ENCODE data around the gene SEPTIN10.
"Not testable (repeated sequence)": the region's sequence is repeated elsewhere in the genome, so short reads cannot be mapped to it uniquely, and the experiment has no call there.

Gene SEPTIN10

DNA sequence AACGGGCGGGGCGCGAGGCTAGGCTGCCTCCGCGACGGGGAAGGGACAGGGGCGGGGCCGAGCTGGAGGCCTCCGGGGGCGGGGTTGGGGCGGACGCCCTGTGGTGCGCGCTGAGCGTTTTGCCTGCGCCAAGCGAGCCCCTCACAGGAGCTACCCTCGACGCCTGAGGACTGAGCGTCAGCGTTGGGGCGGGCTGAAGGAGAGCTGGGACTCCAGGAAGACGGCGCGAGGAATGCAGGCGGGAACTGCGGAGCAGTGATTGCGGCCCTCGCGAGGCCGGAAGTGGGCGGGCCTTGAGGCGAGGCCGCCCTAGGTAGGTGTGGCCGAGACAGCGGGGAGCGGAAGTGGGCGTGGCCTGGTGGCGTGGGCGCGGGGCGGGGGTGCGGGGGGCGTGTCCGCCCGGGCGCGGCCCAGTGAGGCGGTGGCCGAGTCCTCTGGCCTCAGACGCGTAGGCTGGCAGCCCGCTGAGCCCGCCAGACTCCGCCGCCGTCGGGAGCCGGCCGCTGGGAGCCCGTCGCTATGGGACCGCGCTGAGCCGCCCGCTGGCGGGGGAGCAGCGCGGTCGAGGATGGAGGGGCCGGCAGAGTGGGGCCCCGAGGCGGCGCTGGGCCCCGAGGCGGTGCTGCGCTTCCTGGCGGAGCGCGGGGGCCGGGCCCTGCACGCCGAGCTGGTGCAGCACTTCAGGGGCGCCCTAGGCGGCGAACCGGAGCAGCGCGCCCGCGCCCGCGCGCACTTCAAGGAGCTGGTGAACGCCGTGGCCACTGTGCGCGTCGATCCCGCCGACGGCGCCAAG lies at the start of gene SEPTIN10, which contains the start of gene SOWAHC:
Gene SEPTIN10 (minus strand): TSS at position 45 of the 793 bp plus-strand sequence. CDS start 139 bp downstream, outside the sequence.
Gene SOWAHC (plus strand): TSS at position 443 of the 793 bp plus-strand sequence. CDS start 126 bp downstream, at position 569.
- peak; percentile 97 for DNase-seq

DNA sequence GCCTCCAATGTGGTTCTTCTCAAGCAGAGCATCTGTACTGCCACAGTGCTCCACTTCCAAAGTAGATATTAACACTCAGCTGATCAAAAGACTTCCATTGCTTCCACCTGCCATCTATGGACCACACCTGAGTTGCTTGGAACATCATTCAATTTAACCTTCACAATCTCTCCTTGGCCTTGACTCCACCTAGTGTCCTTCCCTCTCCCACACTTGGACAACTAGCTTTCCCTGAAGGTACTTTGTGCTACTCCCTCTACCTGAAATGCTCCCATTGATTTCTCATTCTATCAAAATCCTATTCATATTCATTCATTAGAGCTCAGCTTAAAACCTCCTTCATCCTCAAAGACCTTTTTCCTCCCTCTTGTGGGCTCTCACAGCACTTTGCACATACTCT lies 49.1 kb upstream of the SEPTIN10 start:
- DNase-seq = no peak

DNA sequence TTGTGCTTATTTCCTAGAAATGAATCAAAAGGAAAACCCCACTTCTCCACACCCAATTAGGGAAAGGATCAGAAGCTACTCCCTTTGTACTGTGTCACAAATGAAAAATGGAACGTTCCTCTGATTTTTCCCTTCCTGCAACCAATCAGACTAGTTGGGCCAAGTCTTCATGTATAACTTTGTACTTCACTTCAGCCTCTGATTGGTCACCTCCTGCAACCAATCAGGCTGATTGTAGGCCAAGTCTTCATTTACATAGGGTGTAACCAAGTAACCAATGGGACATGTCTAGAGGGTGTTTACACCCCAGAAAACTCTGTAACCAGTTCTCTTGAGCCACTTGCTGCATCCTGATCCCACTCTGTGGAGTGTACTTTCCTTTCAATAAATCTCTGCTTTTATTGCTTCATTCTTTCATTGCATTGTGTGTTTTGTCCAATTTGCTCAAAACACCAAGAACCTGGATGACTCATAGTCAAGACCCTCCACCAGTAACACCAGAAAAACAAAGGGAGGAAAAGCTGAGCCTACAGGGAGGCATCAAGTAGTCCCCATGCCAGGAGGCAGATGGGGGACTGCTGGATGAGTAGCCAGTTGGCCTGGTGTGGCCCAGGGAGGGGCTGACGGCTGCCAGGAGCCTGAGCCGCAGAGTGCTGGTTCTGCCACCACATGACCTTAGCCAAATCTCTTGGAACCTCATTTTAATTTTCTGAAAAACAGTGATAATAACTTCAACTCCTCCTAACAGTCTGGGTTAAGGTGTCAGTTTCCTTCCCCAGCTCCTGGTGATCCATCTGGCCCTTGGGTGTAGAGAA lies 46.5 kb upstream of the SEPTIN10 start:
- peak; percentile 20 for DNase-seq

DNA sequence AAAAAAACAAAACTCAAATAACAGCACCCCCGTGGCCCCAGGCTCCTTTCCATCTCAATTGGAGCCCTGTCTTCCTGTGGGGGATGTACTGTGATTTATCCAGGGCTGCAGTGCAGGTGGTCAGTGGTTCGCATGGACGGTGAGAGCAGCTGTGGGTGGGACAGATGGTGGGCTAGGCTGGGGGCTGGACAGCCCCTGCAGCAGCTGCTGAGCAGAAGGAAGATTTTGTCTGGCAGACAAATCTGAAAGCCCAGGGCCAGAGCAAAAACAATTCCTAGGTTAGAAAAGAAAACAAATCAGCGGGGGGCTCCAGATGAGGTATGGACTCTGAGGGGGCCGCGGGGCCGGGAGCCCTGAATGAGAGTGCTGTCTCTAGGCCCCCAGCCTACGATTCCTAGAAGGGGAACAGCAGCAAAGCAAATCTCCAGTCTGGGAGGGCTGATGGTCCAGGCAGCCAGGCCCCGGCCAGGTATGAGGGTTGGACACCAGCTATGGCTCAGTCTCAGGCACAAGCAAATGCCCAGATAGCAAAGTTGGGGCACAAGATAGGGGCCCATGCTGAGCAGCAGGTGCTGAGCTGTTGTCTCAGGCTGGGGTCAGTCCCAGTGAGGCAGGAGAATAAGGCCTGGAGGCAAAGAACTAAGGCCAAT lies 45.8 kb upstream of the SEPTIN10 start:
- no peak for DNase-seq

DNA sequence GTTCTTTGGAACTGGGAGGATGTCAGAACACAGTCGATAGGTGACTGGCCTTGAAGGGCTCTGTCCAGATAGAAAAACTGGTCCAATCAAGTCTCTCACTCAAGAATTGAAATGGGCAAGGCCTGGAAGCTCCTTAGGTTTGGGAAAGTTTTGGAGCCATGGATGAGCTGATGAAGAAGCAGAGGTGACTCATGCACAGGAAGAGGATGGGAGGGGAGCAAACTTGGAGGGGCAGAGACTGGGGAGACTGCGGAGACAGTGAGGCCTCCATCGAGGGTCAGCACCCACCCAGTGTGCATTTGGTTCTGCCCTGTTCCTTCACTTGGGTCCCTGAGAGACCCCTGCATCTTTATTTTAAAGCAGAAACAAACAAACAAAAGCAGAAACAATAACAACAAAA lies 41.5 kb upstream of the SEPTIN10 start:
- DNase-seq = no peak

DNA sequence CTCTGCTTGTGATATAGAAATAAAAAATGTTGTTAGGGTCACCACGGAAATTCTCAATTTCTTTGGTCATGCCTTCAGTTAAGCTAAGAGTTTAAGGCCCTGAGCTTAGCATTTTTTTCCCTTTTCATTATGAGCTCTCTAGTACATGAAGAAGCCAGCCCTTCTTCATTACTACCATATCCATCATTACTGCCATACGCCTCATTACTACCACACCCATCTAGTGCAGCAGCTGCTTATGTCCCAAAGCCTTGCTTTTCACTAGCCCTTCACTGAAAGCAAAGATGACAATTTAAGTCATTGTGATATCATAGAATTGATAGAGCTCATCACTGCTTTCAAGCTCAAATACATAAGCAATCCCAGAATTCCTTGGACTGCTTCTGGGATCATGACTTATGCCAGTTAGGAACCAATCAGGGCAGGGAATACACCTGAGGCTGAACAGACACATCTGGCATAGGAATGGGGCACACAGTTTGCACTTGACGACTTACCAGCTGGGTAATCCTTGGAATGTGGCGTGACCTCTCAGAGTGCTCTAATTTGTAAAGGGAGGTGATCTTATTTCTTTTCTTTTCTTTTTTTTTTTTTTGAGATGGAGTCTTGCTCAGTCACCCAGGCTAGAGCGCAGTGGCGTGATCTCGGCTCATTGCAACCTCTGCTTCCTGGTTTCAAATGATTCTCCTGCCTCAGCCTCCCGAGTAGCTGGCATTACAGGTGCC lies 40.7 kb upstream of the SEPTIN10 start:
- DNase-seq = no peak

DNA sequence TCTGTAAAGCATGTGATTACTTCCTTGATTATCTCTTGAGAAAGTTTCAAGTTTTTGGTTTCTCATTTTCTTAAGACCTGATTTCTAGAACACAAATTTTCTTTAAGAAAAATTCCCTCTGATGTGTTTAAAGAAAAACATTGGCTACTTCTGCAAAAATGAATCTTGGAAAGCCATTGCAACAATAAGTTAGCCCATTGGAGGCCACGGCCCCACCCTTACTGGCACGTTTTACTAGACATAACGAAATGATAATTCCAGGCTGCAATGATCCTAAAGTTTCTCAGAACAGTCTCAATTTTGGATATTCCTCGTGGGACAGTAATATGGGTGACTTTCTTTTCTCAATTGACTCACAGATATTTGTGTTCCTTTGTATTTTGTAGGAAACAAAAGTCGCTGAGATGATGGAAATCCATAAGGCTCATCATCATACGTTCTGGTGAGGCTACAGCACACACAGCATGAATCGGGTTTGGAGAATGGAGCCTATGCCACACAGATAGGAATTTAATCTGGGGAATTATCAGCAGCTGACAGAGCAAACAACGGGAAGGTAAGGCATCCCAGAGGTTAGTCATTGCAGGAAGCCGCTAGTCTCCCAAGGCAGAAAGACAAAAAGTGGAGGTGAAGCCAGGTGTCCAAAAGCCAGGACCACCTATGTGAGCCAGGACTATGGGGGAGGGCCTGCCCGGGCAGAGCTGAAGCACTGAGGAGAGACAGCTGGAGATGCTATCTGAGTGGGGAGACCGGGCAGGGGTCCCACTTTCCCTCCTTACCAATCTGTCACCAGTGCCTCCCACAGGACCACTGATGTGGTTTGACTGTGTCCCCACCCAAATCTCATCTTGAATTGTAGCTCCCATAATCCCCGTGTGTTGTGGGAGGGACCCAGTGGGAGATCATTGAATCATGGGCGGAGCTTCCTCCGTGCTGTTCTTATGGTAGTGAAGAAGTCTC lies 36.2 kb upstream of the SEPTIN10 start:
- DNase-seq = peak; percentile 36

DNA sequence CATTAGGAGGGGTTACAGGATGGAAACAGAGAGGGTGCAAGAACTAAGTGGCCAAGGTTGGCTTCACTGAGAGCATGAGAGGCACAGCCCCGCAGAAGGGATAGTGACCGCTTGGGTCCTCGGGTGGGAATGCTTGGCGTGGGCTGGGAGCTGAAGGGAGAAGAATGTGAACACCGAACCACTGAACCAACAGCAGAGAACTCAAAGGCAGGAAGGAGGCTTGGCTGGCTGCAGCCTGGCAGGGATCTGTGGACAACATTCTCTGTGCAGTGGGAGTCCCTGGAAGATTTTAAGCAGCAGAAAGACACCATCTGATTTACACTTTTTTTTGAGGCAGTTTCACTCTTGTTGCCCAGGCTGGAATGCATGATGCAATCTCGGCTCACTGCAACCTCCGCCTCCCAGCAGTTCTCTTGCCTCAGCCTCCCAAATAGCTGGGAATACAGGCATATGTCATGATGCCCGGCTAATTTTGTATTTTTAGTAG lies 34.3 kb upstream of the SEPTIN10 start:
- DNase-seq = no peak

DNA sequence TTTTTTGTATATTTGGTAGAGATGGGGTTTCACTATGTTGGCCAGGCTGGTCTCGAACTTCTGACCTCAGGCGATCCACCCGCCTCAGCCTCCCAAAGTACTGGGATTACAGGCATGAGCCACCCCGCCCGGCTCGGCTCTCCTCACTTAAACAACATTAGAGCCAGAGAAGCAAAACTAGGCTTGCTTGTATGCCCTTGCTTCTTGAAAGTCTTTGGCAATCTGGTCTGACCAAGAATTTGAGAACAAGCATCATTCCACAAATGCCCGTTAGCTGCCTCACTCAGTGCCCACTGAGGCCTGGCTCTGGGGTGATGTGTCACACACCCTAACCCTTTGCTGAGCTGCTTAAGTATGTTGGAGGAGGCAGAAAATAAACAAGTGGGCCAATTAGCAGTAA lies 33.9 kb upstream of the SEPTIN10 start:
- no peak for DNase-seq

DNA sequence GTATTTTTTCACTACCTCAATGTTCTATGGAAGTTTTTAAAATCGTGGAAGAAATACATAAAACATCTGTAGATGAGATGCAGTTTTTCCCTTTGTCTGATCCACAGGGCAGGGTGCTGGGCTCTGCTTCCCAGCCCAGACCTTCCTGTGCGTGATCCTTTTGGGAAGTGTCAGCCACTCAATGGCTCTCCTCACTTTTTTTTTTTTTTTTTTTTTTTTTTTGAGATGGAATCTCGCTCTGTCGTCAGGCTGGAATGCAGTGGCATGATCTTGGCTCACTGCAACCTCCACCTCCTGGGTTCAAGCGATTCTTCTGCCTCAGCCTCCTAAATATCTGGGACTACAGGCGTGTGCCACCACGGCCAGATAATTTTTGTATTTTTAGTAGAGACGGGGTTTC lies 33.2 kb upstream of the SEPTIN10 start:
- DNase-seq = no peak

DNA sequence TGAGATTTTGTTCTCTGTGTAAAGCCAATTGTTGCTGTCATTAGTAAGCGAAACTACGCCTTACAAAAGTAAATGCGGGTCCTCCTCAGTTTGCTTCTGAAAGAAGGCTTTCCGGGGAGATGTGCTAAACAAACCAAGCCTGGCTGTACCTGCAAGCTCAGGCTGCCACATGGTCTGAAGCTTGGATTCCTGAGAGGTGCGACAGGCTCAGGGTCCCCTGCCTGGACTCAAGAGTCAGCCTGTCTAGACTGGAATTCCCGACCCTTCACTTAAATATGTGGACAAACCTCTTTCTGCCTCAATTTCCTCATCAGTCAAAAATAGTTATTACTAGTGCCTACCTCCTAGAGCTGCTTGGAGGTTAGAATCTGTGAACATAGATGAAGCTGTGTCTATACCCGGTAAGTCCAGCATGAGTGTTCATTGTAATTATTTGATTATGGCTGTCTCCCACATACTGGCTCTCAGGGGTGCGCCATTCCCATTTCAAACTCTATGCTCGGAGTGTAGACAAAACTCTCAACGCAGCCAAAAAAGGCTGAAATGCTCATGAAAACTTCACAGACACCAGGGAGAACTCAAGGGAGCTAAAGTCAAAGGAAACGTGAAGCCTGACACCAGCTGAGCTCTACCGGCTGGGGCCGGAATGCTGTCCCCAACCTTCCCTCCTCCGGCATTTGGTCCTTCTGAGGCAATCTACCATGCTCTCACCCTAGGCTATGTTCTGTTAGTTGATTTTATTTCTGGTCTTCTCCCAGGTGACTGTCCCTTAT lies 31.8 kb upstream of the SEPTIN10 start:
- DNase-seq = no peak

DNA sequence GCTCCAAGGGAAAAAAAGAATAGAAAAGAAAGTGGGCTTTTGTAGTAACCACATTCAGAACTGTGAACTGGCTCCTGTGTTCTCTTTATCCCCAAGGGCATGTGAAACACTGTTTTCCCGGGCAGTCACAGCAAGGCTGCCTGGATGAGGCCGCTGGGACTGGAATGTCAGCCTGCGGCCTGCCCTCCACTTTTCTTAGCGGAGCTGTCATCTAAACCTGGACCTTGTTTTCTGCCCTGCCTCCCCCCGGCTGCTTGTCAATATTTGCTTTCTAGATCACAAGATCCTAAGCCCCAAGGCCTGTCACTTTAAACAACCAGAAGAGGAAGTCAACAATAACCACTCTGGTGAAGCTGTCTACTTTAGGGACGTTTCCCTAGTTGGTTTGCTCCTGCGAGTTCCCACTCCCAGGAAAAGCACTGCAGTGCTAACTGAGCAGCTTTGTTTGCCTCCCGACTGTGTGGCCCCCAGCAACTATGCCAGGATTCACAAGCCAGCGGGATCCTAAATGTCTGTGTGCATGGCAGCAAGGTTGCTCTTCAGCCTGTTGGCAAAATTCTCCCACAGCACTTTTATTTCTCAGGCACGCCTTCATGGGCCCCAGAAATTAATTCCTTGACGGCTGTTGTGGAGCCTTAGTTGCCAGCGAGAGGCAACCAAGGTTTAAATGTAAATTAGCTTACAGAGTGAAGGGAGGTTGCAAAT lies 31.0 kb upstream of the SEPTIN10 start:
- no peak for DNase-seq

DNA sequence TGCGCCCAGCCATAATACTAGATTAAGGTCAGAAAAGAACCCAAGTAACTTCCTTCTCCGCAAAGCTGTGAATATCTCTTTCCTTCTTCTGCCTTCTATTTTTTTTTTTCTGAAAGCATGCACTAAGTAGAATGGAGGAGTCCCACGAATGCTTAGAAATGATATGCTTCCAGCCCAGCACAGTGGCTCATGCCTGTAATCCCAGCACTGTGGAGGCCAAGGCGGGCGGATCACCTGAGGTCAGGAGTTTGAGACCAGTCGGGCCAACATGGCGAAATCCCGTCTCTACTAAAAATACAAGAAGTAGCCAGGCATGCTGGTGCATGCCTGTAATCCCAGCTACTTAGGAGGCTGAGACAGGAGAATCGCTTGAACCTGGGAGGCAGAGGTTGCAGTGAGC lies 26.2 kb upstream of the SEPTIN10 start:
- DNase-seq = not testable (repeated sequence)

DNA sequence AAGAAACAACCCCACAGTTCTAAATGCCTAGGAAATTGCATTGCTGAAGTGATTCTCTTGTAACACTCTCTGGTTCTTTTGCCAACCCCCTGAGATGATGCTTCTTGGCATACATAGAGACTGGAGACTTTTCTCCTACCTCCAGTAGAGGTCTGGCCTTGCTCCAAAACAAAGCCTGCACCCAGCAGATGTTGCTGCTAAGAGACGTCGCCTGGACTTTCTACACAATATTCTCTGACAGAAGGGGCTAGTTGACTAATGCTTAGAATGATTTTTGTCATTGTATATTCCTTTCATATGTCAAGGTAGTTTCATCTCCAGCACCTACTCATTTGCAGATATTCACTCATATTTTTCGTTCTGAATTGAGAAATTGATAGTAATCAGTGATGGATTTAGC lies 25.0 kb upstream of the SEPTIN10 start:
- peak; percentile 77 for DNase-seq

DNA sequence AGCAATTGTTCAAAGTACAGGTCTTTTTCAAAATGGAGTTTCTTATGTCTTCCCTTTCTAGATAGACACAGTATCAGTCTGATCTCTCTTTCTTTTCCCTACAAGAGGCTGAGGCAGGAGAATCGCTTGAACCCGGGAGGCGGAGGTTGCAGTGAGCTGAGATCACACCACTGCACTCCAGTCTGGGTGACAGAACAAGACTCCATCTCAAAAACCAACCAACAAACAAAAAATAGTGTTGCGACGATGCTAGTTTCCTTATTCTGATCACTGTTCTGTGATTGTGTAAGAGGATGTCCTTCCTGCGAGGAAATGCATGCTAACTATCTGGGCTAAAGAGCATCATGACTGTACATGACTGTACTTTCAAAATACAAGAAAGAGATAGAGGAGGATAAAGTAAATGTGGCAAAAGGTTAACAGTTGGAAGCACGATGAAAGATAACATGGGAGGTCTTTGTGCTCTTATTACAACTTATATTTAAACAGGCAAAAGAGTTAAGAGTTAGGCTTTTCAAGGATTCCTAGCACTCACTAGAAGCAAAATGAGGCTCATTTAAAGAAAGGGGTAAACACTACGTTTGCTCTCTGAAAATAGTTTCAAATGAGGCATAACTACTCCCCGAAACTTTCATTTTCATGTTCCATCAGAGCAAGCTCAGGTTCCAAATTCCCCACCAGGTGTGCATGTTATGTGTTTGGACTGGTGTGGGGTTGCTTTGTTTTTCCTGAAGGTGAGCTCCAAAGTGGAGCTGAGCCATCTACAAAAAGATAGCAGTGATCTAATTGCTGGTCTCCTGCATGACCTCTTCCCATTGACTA lies 24.2 kb upstream of the SEPTIN10 start:
- no peak for DNase-seq

DNA sequence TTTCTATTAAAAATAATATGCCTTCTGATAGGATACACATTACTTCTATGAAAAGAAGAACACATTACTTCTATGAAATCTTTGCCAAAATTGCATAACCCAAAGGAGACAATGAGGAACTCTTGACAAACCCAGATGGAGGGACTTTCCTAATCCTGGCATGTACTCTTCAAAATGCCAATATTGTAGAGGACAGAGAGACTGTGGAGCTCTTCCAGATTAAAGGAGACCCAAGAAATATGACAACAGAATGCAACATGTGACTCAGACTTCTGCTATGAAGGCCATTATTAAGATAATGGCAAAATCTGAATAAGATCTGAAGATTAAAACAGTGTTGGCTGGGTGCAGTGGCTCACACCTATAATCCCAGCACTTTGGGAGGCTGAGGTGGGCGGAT lies 22.6 kb upstream of the SEPTIN10 start:
- DNase-seq = no peak

DNA sequence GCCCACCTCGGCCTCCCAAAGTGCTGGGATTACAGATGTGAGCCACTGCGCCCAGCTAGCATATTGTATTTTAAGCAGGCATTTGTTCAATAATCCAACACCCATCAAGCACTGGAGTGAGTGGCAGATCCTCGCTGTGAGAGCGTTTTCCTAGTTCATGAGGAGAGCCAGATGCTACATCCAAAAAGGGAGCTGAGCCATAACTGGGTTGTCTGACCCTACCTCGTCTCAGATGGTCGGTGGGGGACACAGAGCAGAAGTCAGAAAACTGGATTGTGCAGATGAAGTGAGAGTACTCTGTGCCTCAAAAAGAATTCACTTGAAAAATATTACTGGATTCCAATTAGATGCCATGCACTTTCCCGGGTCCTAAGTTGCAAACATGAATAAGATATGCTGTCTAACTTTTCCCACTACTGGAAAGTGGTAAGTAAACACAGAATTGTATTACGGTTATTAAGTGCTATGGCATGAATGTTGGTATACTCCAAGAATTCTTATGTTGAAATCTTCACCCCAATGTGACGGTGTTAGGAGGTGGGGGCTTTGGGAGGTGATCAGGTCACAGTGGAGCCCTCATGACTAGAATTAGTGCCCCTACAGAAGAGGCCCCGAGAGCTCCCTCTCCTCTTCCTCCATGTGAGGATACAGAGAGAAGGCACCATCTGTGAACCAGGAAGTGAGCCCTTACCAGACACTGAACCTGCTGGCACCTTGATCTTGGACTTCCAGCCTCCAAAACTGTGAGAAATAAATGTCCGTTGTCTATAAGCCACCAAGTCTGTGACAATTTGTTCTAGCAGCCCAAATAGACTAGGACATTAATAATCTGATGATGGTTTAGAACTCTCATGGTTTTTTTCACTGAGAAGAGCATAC lies 21.9 kb upstream of the SEPTIN10 start:
- DNase-seq = no peak

Measured in NCI-H2171 treated with DMSO at 0.1 percent for 48 hours (cell line).